ENCODE results near the gene CARMIL1.

DNA sequence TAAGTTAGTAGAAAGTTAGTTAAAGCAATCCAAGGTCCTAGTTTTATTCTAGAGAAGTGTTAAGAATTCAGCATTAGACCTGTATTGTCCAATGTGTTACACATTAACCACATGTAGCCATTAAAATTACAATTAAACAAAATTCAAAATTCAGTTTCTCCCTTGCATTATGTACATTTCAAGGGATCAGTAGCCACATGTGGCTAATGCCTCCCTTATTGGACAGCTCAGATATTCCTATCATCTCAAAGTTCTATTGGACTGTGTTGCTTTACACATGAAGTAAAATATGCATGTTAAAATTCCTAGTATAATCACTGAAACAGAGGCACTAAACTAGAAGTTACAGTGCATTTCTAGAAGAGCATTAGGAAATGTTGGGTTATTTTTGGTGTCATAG is 265.7 kb downstream of the CARMIL1 start:
- TF ChIP-seq, protein P1, sequence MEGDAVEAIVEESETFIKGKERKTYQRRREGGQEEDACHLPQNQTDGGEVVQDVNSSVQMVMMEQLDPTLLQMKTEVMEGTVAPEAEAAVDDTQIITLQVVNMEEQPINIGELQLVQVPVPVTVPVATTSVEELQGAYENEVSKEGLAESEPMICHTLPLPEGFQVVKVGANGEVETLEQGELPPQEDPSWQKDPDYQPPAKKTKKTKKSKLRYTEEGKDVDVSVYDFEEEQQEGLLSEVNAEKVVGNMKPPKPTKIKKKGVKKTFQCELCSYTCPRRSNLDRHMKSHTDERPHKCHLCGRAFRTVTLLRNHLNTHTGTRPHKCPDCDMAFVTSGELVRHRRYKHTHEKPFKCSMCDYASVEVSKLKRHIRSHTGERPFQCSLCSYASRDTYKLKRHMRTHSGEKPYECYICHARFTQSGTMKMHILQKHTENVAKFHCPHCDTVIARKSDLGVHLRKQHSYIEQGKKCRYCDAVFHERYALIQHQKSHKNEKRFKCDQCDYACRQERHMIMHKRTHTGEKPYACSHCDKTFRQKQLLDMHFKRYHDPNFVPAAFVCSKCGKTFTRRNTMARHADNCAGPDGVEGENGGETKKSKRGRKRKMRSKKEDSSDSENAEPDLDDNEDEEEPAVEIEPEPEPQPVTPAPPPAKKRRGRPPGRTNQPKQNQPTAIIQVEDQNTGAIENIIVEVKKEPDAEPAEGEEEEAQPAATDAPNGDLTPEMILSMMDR (IDR thresholded peaks at IDR 0.05): no peak
- TF ChIP-seq, protein P2, sequence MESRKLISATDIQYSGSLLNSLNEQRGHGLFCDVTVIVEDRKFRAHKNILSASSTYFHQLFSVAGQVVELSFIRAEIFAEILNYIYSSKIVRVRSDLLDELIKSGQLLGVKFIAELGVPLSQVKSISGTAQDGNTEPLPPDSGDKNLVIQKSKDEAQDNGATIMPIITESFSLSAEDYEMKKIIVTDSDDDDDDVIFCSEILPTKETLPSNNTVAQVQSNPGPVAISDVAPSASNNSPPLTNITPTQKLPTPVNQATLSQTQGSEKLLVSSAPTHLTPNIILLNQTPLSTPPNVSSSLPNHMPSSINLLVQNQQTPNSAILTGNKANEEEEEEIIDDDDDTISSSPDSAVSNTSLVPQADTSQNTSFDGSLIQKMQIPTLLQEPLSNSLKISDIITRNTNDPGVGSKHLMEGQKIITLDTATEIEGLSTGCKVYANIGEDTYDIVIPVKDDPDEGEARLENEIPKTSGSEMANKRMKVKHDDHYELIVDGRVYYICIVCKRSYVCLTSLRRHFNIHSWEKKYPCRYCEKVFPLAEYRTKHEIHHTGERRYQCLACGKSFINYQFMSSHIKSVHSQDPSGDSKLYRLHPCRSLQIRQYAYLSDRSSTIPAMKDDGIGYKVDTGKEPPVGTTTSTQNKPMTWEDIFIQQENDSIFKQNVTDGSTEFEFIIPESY (IDR thresholded peaks at IDR 0.05; ENCODE audit: borderline replicate concordance, low read depth): no peak
- TF ChIP-seq TEAD4 (IDR thresholded peaks at IDR 0.05; ENCODE audit: borderline replicate concordance, insufficient read depth) (no peak), EP300 (IDR thresholded peaks at IDR 0.05; ENCODE audit: borderline replicate concordance in 1 of 2, low read depth in 1 of 2, low read length in 1 of 2) (no peak), FOXM1 (IDR thresholded peaks at IDR 0.05; ENCODE audit: low read depth) (no peak), RAD21 (IDR thresholded peaks at IDR 0.05; ENCODE audit: low read length) (no peak), GATA2 (CRISPR knock-in tag; IDR thresholded peaks at IDR 0.05) (no peak), FOXJ3 (CRISPR knock-in tag; IDR thresholded peaks at IDR 0.05) (no peak), TAF1 (IDR thresholded peaks at IDR 0.05; ENCODE audit: borderline replicate concordance, low read depth, low read length) (no peak)
